GM21381 (cell line): ENCODE measurements around the gene SNAP23.

Source experiments
- ATAC-seq: cut with Tn5 transposase; IDR thresholded peaks from one replicate; pipeline ENCODE4 v1.9.1; 2021; ENCODE audit warnings: mild to moderate bottlenecking, moderate library complexity; ENCODE audit not compliant: unreplicated experiment

SNAP23 gene

DNA sequence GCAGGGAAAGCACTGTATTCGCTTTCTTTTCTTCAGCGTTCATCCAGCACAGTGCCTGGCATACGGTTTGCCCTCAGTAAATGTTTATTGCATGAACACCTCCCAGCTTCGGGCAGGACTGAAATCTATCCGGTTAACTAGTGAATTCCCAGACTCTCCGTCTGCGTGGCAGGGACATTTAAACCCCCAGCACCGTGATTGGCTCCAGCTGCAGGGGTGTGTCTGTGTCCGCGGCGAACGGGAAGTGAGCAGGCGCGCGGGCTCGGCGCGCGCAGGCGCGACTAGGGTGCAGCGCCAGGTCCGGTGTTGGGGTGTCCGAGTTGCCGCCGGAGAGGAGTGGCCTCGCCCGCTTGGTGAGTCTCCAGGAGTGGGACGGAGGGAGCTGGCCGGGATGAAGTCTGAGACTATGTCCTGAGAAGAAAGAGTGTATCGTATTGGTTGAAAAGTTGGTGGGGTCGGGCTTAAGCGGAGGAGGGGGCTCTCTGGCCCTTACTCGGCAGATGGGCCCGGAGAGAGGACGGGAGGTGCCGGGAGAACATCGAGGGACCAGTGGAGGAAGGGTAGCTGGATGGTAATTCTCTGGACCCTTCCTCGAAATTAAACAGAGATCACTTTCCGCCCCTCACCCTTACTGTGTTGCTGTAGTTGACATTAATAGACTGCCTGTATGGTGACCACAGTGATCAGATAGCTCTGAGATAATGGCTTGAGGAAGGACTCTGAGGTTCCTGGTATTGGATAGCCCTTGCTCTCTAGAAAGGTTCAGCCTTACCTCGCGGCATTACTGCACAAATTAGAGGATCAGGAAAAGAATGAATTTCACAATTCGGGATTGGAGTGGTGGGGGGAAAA is at the start of gene SNAP23:
SNAP23 (plus strand) TSS at position 274 of the 852 bp plus-strand sequence. CDS start 16,213 bp downstream, outside the sequence.
- ATAC-seq: peak; percentile 72

DNA sequence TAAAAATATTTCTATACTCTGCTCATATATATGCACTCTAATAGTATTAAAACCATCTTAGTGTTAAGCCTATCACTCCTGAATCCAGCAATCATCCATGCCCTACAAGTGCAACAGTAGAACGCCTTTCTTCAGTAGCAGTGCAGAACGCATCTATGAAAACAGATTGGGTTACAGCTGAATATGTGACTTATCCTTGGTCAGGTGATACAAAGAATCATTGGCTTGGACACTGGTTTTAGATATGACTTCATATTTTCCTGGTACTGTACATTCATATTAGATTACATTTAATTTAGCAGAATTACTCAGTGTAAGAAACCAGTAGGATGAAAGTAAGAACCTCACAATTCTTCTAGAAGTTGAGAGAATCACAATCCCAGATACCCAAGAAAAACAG is 47.8 kb upstream of the SNAP23 start:
- no peak for ATAC-seq

DNA sequence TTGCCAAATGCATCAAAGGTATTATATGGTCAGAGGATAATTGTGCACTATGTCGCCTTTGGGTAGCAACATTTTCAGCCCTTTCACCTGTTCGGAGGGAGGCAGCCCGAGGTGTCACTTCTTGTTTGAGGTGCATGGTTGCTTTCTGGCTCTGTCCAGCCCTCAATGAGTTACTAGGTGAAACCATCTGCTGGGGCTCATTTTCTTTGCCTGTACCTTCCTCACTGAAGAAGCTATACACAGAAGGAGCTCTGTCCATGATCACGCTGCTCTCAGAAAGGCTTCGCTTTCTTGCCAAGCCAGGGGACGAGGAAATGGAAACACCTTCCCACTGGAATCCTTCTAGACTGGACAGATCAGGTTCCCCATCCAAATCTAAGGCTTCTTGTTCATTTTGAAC is 47.2 kb upstream of the SNAP23 start:
- no peak for ATAC-seq

DNA sequence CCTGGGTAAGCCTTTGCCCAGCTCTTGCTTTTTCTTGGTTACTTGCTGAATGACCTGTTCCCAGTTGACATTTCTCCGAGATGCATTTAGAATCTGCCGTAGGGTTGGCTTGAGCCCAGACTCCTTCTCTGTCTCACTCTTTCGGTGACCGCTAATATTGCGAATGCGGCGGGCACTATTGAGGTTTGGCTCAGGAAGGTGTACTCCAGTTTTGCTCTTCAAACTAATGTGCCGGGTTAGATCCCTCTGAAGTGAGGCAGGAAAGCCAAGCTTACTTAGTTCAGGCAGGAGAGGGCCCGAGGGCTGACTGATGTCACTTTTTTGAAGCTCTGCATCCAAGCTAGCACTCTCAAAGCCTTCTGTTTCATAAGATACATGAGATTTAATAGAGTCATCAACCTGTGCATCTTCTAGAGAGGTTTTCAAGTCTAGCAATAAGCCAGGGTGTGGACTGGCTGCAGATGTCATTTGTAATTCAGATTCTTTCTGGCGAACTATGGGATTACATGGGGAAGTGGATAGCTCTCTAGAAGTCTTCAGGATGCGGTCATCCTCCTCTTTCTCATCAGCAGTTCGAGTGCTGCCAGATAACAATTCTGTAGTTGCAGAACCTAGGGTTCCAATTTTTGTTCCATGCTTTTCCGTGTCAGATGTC is 45.5 kb upstream of the SNAP23 start:
- no peak for ATAC-seq

DNA sequence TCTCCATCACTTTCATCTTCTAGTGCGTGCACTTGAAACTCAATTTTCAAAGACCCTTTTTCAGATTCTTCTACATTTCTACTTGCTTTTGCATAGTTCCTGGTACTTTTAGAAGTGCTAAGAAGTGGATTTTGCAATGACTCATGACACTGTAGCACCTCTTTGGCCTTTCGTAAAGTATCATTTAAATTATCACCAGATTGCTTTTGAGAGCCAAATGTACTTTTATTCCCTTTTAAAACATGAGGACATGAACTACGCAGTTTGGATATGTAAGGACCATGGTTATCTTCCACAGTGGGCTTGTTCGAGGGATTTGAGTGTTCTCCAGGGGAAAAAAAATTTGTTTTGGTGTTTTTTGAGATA is 45.0 kb upstream of the SNAP23 start:
- ATAC-seq: no peak

DNA sequence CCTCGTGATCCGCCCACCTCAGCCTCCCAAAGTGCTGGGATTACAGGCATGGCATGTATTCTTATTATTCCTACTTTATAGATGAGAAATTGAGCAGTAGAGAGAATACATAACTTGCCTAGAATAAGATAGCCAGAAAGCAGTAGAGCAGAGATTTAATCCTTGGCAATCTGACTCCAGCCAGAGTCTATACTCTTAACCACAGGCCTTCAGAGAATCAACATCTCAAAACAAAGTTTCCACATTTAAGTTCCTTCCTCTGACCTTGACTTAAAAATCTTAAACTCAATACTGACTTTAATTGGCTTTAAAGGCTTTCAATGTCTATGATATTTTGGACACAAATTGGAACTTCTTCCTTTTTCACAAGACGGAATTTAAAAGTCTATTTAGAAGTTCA is 41.6 kb upstream of the SNAP23 start:
- no peak for ATAC-seq

DNA sequence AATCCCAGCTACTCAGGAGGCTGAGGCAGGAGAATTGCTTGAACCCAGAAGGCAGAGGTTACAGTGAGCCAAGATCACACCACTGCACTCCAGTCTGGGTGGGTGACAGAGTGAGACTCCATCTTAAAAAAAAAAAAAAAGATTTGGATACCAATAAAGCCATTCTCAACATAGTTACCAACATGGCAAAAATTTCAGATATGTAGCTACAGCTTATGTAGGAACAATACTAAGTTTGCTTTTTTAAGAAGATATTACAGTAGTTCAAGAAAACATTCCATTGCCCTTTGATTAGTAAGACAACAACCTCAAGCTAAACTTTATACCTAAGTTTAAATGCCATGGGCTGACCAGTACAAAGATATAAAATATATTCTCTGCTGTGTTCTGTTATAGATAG is 38.9 kb upstream of the SNAP23 start:
- no peak for ATAC-seq

DNA sequence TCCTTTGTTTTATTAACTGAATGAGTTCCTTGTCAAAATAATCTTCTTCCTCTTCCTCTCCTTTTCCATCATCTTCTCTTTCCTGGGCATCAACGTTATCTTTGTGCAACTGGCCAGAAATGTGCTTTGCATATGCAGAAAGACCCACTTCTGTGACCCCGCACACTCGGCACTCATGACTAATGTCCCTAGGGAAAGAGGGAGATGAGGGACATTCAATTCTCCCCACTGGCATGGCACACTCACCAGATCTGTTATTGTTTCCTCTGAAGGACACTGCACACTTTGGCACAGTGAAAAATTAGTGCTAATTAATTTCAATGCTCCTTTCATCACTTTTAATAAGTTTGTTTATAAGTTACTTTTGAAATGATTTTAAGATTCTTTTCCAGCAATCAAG is 38.5 kb upstream of the SNAP23 start:
- ATAC-seq: no peak

DNA sequence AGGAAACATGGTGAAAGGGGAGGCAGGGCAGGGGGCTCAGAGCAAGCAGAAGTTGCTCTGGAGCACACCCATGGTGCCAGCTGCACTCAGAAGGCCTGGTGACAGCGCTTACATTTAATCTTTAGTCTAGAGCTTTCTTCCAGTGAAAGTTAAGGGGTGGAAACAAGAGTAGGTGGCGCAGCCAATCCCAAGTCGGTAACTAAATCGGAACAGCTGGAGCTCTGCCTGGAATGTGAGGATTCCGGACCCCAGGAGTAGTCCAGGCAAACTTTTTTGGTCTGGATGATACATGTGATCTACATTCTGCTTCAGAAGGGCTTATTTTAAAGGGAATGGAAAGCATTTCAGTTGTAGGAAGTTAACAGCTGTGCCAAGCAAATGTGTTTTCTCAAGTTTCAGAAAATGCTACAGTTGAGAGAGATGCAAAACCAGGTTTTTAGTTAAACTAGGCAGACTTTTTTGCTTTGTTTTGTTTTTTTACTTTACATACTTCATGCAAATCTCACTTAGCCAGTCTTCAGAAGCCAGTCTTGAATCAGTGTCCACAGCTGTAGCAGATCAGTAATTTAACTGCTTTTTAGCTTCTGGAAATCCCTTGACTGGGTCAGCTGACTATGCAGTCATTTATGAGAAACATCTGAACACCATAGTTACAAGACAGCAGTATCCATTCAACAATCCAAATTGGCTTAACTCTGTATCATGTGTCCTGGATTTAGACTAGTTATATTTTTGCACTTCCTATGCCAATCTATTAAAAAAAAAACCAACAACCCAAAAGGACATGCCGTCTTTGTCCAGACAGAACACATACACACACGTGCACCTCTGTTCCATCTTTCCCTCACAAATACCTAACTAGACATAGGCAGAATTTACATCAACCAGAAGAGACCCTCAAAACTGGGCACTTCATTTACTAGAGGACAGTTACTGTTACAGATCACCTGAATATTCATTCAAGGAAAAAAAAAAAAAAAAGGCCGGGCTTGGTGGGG is 37.7 kb upstream of the SNAP23 start:
- no peak for ATAC-seq

DNA sequence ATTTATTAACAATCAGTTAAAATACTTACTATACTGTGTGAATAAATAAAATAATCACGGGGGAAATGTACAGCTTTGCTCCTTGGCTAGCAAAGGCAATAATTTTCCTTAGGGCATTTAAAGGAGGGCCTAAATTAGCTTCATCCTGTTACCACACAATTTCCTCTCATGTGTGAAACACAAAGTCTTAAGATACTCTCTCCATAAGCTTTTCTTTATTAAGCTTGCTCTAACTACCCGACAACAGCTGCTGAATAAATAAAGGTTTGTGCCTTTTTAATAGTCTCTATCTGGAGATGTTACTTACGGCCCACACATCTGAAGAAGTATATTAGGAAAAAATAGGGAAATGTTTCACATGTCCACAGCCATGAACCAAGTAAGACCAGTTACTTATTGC is 34.2 kb upstream of the SNAP23 start:
- ATAC-seq: no peak

DNA sequence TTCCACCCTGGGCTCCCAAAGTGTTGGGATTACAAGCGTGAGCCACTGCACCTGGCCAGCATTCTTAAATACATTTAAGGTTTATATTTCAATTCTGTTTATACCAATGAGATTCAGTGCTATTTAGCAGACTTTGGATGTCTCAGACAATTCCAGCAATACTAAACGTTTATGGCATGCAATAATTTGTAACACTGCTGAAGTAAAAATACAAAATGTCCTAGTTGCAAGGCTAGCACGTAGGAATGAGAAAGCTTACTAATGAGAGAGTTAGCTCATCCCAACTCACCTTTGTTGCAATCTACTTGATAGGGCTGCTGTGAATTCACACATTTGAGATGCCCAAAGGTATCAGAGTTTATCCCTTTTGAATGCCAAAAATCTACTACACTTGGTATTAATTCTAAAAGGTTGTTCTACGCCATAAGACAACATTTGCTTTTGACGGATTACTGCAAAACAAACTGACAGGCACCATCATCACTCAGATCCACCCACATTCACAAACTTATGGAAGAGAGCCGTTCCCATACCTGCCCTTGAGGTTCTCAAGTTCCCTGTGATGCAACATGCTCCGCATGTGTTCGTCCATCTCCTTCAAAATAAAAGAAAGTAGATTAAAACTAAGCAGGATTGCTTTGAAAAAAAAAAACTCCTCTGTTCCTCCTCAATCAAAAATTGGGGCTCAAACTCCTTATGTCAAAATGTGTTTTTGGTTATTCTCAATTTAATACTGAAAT is 29.7 kb upstream of the SNAP23 start:
- no peak for ATAC-seq

DNA sequence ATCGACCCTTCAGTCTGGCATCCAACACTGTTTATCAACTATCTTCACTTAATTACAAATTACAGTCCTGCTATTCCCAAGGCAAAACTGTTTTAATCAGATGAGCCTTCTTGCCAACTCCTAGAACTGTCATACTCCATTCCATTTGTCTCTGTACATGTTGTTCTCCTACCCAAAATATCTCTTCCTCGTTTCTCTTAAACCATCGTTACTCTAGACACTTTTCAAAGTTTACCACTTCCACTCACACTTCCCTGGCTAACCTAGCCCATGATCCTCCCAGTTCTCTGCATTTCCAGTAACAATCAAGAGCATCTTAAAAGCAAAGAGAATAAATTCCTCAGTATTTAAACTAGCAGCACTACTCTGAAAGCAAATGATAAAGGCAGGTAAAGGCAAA is 24.4 kb upstream of the SNAP23 start:
- ATAC-seq: no peak

DNA sequence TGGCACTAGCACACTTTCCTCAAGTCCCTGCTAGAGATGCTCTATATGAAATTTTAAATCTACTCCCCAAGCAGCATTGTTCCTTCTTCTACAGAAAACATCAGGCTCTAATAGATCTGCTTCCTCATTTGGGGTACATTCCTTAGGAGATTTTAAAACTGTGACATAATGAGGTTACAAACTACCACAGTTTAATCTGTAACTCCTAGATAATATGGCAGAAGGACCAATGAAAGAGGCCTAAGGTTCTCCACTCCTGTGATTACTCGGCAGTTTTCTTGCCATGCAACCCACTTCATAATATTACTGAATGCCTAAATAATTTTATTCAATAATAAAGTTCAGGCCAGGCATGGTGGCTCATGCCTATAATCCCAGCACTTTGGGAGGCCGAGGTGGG is 20.6 kb upstream of the SNAP23 start:
- ATAC-seq: no peak

DNA sequence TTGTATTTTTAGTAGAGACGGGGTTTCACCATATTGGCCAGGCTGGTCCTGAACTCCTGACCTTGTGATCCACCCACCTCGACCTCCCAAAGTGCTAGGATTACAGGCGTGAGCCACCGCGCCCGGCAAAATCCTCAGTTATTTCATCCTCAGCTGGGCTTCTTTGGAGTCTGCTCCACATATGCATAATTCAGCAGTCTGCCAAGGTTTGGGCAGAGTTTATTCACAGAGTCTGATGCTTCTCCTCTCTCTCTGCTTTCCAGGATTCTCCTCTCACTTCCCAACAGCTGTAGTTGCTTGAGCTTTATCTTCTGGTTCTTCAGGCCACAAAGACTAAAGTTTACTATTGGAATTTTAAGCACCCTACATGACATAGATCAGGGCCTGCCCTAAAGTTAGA is 12.7 kb upstream of the SNAP23 start:
- ATAC-seq: no peak

DNA sequence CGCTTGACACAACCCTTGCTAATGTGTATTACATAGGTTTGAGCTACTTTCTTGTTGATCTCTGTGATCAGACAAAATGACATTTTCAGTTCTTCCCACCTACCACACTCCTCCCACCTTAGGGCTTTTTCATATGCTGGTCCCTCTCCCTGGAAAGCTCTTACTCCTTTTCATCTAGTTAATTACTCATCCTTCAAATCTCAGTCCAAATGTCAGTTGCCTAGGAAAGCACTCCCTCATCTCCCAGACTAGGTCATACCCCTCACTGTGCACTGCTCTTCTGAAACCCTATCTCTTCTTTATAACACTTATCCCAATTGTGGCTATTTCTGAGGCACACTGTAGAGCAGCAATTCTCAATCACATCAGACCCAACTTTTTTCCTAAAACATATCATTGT is 11.8 kb upstream of the SNAP23 start:
- ATAC-seq: no peak

DNA sequence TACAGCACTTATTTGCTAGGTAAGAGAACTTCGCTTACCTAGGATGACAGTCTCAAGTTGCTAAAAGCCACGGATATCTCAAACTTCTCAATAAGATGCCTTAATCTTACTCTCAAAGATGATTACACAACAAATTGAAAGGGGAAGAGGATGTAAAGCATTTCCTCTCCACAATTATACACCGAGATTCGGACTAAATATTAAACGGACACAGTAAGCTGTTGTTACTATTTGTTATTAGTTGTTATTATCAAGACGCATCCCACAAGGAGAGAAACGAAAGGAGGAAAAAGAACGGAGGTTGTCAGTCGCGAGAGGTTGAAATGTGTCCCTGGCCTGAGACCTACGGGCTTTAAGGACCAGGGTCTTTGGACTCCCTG is 5.2 kb upstream of the SNAP23 start:
- ATAC-seq: no peak

DNA sequence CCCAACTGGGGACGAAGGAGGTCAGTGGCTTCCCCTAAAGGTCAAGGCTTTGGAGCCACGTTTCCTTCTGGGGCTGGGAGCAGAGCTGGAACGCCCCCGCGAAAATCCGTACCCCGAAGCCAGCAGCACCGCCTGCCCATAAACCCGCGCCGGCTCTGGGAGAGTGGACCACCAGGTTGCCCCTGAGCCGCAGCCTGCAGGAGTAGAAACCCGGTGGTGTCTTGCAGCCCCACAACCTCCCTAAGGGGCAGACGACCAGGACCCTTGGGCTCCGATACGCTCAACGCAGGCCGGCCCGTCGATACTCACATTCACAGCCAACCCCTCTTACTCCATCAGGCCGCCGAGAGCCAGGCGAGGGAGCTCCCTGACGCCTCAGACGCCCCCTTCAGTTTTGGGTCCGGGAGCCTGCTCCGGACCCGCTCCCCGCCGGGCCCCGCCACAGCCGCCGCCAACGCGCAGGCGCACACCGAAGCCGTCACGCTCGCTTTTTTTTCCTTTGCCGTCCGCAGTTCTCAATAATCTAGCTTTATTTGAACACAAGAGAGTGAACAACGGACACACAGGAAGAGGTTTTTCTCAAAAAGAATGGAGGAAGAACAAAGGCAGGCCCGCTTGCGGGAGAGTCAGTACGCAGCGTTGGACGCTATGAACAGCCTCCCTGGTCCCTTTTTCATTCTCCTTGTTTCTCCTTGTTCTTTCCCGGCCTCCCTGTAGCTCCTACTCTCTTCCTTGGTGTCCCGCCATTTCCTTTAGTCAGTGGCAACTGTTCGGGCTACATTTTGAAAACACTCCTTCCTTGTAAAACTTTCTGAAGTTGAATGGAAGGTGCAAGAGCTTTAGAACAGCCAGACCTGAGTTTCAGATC is 4.5 kb upstream of the SNAP23 start, which contains the start of gene ZNF106:
ZNF106 (minus strand) TSS at position 471 of the 868 bp plus-strand sequence. CDS start 18,852 bp downstream, outside the sequence.
- ATAC-seq: peak; percentile 63

DNA sequence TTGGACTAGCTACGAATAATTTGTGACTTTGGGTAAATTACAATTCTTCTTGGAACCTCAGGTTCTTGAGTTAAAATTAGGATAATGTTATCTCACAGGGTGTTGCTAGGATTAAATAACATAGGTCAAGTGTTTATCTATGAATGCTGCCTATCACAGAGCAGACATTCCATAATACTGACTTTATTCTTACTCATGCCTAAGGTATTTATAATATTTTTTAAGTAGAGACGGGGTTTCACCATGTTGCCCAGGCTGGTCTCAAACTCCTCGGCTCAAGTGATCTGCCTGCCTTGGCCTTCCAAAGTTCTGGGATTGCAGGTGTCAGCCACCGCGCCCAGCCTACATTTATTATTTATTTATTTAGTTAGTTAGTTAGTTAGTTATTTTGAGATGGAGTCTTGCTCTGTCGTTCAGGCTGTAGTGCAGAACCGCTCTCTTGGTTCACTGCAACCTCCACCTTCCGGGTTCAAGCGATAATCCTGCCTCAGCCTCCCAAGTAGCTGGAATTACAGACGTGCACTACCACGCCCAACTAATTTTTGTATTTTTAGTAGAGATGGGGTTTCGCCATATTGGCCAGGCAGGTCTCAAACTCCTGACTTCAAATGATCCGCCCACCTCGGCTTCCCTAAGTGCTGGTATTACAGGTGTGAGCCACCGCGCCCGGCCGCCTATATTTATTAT is 3.8 kb upstream of the SNAP23 start:
- no peak for ATAC-seq

DNA sequence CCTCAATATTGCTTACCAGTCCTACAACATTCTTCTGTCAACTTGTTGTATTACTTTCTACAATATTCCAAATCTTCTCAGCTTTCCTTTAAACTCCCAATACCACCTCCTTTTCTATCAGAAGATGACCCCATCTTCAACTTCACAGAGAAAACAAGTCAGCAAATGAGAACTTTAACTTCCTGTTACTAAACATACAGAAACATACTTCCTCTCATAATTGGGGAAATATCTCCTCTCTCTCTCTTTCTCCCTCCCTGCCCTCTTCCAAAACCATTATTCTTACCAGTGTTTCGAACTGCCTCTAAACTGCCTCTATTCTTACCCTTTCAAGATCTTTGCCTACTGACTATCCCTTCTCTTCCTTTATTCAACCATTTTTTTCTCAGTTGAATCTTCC is 1.8 kb upstream of the SNAP23 start:
- ATAC-seq: no peak
